ENCODE data around the gene ANAPC16. TPM values are rescaled to one million over a fixed set of nuclear protein-coding genes. Genes with fewer than 3 reads are reported as not detected.
A peak's percentile ranks its signal among the peaks of the same experiment; 100 is the strongest.

The ANAPC16 gene
- total and polyA plus RNA-seq, 11 donors: 124 to 242 (median 179) TPM

DNA sequence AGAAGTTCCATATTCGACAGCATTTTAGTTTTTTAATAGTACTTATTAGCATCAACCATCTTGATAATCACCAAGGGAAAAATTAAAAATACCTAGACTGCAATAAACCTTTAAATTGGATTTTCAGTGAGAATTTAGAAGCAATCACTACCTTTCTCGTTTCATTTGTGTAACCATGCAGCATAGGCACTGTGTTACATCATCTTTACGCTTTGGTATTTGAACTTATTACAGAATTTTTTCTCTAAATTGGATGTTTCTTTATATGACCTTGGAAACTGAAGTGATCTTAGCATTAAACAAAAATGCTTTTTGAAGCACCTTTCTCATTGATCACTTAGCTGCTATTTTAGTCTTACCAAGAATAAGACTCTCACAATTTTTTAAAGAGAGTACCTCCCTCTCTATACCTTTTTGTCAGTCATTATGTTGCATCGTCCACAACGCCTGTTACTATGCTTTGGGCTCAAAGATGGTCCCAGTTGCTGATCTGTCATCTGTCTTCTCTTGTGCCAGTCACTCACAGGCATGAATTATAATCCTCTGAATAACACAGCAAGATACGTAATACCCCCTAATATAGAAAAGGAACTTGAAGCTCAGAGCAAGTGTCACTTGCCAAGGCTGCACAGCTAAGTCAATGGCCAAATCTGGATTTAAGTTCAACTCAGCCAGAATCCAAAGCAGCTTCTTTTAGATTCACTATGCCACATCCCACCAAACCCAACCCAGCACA, 19.9 kb downstream of the ANAPC16 start:
- TF ChIP-seq, protein P1, sequence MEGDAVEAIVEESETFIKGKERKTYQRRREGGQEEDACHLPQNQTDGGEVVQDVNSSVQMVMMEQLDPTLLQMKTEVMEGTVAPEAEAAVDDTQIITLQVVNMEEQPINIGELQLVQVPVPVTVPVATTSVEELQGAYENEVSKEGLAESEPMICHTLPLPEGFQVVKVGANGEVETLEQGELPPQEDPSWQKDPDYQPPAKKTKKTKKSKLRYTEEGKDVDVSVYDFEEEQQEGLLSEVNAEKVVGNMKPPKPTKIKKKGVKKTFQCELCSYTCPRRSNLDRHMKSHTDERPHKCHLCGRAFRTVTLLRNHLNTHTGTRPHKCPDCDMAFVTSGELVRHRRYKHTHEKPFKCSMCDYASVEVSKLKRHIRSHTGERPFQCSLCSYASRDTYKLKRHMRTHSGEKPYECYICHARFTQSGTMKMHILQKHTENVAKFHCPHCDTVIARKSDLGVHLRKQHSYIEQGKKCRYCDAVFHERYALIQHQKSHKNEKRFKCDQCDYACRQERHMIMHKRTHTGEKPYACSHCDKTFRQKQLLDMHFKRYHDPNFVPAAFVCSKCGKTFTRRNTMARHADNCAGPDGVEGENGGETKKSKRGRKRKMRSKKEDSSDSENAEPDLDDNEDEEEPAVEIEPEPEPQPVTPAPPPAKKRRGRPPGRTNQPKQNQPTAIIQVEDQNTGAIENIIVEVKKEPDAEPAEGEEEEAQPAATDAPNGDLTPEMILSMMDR (IDR thresholded peaks at IDR 0.05): no peak
- TF ChIP-seq POLR2A (IDR thresholded peaks at IDR 0.05): no peak
- ATAC-seq (peak; percentile 51 to 78 (median 69)), DNase-seq (no peak)
- 74 to 83% (median 79%) methylated on average over 6 of the region's 6 CpGs for WGBS, 4 donors
- Histone ChIP-seq H3K4me3 (no peak overlapping the region), H3K36me3 (peaks cover 0 to 67% (median 56%) of the 10 kb centered on the region in 9 donors), H3K27ac (peak overlapping the region in 7 of 12 donors; percentile 13 to 77 (median 38)), H3K4me1 (peaks cover 0 to 15% (median 2%) of the 10 kb centered on the region in 12 donors), H3K27me3 (no peaks in the 10 kb centered on the region), H3K9me3 (no peaks in the 10 kb centered on the region)
- intact Hi-C loops (cut with DNase I): loop anchor here in 1 of 10 donors (10.0 kb wide), 1 partner anchor 89 kb away; no protein-coding TSS in a partner anchor

DNA sequence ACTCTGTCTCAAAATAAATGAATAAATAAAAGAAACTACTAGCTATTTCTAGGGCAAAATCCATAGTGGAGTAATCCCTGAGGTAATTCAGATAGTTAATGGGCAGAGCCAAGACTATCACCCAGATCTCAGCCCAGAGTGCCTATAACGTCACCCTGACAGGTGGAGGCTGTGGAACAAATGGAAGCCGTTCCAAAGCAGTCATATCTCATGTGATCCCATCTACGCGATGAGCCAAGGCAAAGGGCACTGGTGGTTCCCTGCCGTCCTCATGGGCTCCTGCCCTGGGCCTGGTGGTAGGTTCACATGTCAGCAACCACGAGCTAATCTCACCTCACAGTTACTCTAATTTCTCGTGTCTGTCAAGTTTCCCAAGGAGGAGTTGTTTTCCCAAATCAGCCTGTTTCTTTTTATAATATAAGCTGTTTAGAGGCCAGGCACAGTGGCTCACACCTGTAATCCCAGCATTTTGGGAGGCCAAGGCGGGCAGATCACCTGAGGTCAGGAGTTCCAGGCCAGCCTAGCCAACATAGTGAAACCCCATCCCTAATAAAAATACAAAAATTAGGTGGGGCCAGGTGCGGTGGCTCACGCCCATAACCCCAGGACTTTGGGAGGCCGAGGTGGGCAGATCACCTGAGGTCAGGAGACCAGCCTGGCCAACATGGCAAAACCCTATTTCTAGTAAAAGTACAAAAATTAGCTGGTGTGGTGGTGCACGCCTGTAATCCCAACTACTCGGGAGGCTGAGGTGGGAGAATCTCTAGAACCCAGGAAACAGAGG, 22.8 kb downstream of the ANAPC16 start:
- DNase-seq (no peak), ATAC-seq (peak in 1 of 4 donors; percentile 19)
- Histone ChIP-seq H3K36me3 (peaks cover 0 to 38% (median 29%) of the 10 kb centered on the region in 9 donors), H3K27ac (no peak overlapping the region), H3K9me3 (no peaks in the 10 kb centered on the region), H3K27me3 (no peaks in the 10 kb centered on the region), H3K4me3 (no peak overlapping the region), H3K4me1 (peaks cover 0 to 37% (median 19%) of the 10 kb centered on the region in 12 donors)
- WGBS, 4 donors: 76 to 82% (median 79%) methylated on average over 12 to 13 of the region's 13 CpGs
- intact Hi-C loops (cut with DNase I): loop anchor here in 1 of 10 donors (10.0 kb wide), 1 partner anchor 86 kb away; no protein-coding TSS in a partner anchor
- TF ChIP-seq, protein P1 (IDR thresholded peaks at IDR 0.05): no peak
- no peak for TF ChIP-seq POLR2A (IDR thresholded peaks at IDR 0.05)

DNA sequence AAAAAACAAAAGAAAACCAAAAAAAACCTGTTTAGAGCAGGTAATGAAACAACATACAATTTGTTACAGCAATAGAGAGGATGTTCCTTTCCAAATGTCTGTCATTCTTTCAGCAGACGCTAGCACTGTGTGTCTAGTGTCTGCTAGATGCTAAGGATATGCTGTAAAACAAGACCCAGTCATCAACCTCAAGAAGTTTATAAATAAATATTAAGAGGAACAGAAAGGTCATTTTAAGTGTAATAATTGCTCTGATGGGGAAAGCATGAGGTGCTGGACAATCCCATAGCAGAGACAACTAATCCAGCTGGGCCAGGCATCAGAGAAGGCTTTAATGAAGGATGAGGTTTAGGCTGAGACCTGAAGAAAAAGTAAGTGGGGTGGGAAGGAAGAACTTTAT, 23.6 kb downstream of the ANAPC16 start:
- no peak for DNase-seq
- Histone ChIP-seq H3K4me1 (peaks cover 5 to 46% (median 28%) of the 10 kb centered on the region in 12 donors), H3K36me3 (peaks cover 0 to 30% (median 20%) of the 10 kb centered on the region in 9 donors), H3K4me3 (no peak overlapping the region), H3K9me3 (no peaks in the 10 kb centered on the region), H3K27ac (no peak overlapping the region), H3K27me3 (no peaks in the 10 kb centered on the region)
- TF ChIP-seq, protein P1 (IDR thresholded peaks at IDR 0.05): no peak
- TF ChIP-seq POLR2A (IDR thresholded peaks at IDR 0.05): no peak
- 38 to 73% (median 57%) methylated on average over 1 of the region's 1 CpG for WGBS, 4 donors
- ATAC-seq: no peak
- intact Hi-C loops (cut with DNase I): loop anchor here in 1 of 10 donors (10.0 kb wide), 1 partner anchor 85 kb away; no protein-coding TSS in a partner anchor

DNA sequence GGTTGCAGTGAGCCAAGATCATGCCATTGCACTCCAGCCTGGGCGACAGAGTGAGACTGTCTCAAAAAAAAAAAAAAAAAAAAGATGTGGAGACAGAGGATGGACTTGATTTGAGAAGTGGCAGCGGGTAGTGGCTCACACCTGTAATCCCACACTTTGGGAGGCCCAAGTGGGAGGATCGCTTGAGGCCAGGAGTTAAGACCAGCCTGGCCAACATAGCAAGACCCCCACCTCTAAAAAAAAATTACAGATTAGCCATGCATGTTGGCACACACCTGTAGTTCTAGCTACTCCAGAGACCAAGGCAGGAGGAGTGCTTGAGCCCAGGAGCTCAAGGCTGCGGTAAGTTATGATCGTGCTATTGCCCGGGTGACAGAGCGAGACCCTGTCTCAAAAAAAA, 24.6 kb downstream of the ANAPC16 start:
- H3K4me3 ChIP-seq: no peak overlapping the region
- 83 to 99% (median 92%) methylated on average over 6 to 7 of the region's 7 CpGs for WGBS, 4 donors
- DNase-seq (no peak), ATAC-seq (no peak)
- H3K4me1 ChIP-seq: peaks cover 10 to 55% (median 37%) of the 10 kb centered on the region in 12 donors
- intact Hi-C loops (cut with DNase I): loop anchor here in 3 of 10 donors (10.0 kb wide), 2 partner anchors 94 to 476 kb away; no protein-coding TSS in a partner anchor
- H3K27me3 ChIP-seq: no peaks in the 10 kb centered on the region
- peaks cover 0 to 21% (median 11%) of the 10 kb centered on the region in 9 donors for H3K36me3 ChIP-seq
- no peak overlapping the region for H3K27ac ChIP-seq
- H3K9me3 ChIP-seq: no peaks in the 10 kb centered on the region
- TF ChIP-seq, protein P1 (IDR thresholded peaks at IDR 0.05): no peak
- TF ChIP-seq POLR2A (IDR thresholded peaks at IDR 0.05): no peak
